ENCODE data around the gene APH1B. TPM values are rescaled to one million over a fixed set of nuclear protein-coding genes. Genes with fewer than 3 reads are reported as not detected.
"Not testable (repeated sequence)": the region's sequence is repeated elsewhere in the genome, so short reads cannot be mapped to it uniquely, and the experiment has no call there.

The APH1B gene
- polyA plus RNA-seq, 4 donors = 16.5 to 20.7 (median 19.4) TPM

DNA sequence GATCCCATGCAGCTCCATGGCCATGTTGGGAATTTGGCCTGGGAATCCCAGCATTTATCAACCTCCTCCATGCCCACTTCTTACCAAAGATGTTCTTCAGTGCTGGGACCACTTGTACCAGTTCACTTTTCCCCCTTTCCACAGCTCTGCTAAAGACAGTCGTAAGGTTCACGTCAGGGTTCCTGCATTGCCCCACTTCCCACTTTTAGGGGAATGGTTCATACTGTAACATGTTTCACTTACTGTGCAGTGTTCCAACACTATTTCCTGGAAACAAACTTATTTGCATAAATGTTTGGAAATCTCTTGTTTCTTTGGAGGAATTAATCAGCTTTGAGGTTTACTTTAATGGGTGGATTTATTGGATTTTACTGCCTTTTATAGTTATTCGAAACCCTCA lies 17.0 kb downstream of the APH1B start:
- no peak for DNase-seq (ENCODE audit: low read depth in 4 of 4, low spot score in 3 of 4)

DNA sequence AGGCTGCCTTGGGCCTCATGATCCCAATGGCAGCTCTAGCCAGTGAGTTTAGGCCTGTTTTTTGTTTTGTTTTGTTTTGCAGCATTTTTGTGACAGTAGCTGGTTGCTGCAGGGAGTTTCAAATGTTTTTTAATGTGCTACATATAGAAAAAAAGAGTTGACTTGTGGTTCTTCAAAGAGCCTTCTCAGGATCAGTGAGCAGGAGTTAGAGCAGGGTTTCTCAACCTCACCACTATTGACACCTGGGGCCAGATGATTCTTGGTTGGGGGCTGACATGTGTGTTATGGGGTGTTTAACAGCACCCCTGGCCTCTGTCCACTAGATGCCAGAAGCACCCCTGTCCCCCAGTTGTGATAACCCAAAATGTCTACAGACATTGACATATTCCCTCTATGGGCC lies 17.9 kb downstream of the APH1B start:
- DNase-seq (ENCODE audit: low read depth in 4 of 4, low spot score in 3 of 4) = no peak

DNA sequence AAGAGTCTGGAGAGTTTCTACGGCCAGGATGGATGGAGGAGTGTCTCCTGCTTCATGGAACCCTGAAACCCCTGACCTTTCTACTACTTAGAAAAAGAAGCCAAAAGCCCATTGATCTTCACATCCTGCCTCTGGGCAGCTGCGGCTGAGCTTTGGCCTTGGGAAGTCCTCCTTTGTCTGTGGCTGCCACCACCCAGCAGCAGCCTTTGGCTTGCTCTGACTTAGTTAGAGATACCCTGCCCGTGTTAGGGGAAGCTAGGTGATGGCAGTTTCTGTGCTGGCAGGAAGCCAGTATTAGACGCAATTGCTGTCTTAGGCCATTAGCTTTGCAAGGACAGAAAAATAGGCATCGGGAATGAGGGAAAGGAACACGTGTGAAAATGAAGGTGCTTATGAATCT lies 18.8 kb downstream of the APH1B start:
- DNase-seq (ENCODE audit: low read depth in 4 of 4, low spot score in 3 of 4) = no peak

DNA sequence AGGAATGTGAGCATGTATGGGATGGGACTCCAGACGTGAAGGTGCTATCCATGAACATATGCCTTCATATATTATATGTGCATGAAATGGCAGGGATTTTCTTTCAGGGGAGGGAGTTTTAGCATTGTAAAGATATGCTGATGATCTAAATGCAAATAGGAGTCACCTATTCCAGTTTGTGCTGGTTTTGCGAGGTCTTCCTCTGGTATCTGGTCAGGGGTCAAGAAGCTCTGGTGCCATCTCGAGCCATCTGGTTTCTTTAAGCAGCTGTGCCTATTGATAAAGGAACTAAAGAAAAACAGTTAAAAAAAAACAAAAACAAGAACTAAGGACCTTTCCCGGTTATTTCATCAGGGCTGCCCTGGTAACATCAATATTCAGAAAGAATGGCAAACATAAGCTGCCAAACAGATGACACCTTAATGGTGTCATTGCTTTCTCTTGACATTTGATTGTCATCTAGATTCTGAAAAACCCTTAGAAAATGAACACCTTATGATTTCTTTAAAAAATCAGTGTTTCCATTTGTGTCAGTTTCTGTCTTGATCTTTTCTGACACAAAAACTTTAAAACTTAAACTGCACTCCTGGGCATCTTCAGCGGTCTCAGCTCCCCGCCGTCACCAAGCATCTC lies 22.7 kb downstream of the APH1B start:
- DNase-seq (ENCODE audit: low read depth in 4 of 4, low spot score in 3 of 4) = no peak

DNA sequence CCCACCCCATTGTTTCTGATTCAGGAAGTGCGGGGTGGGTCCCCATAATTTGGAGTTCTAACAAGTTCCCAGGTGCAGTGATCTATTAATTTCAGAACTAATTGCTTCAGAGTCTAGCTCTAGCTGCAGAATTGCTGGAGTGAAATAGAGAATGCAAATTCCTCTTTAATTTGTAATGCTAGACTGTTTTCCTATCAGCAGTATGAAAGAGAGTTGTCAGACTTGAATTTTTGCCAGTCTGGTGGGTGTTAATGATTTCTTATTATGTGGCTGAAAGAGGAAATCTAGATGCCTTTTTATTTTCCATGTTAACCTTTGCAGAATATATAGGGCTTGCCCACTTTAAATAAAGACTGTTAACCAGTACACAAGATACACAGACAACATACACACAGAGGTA lies 23.7 kb downstream of the APH1B start:
- DNase-seq (ENCODE audit: low read depth in 4 of 4, low spot score in 3 of 4) = no peak

DNA sequence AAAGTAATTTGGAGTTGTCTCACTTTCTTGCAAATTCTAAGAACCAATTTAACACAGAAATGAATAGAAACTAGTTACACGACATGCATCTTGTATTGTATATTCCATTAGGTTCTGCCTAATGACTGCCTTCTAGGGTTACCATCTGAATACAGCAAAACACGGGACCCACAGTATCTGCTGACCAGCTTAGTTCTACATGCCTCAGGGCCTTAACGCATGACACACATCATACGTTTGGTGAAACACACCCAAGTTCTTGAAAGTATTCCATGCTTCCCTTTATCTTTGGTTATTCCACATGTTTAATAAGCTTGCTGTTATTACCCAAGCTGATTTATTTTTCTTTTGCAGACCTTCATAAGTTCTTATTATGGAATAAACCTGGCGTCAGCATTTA lies 27.9 kb downstream of the APH1B start:
- no peak for DNase-seq (ENCODE audit: low read depth in 4 of 4, low spot score in 3 of 4)

DNA sequence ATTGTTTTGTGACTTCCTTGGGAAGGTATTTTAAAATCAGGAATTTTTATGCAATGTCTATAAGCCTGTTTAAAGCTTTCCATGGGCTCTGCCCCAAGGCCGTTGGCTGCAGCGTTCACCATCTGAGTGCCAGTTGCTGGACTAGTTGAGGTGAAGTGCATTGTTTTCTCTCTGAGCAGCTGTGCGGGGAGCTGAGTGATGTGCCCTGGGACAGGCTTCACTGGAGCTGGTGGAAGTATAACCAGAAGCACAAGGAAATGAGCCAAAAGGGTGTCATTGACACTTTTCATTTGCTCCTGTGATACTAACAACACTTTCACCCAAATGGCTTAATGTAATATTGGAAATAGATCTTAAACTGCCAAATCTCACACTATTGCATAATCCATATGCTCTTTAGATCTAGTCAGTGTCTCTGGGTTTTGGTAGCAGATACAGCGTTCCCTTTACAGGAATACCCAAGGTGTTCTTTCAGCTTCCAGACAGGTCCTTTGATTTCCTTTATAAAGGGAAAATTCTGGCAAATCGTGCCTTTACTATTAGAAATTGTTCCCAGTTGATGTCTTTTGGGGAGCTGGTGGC lies 29.2 kb downstream of the APH1B start:
- no peak for DNase-seq (ENCODE audit: low read depth in 4 of 4, low spot score in 3 of 4)

DNA sequence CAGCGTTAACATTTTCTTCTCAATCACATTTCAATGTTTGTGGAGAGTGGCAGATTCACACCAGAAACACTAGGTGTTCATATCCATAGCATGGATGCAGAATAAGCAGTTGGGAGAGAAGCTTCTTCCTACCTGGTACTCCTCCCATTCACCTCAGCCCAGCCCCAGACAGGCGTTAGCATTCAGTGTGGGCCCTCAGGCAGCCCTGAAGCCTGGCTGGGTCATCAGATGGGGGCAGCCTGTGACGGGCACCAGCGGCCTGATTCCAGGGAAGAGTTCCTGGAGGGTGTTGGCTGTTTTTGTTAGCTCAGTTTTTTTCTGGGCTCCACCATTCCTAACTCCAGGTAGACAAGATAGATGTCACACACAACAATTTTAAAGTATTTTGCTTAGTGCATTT lies 31.1 kb downstream of the APH1B start:
- no peak for DNase-seq (ENCODE audit: low read depth in 4 of 4, low spot score in 3 of 4)

DNA sequence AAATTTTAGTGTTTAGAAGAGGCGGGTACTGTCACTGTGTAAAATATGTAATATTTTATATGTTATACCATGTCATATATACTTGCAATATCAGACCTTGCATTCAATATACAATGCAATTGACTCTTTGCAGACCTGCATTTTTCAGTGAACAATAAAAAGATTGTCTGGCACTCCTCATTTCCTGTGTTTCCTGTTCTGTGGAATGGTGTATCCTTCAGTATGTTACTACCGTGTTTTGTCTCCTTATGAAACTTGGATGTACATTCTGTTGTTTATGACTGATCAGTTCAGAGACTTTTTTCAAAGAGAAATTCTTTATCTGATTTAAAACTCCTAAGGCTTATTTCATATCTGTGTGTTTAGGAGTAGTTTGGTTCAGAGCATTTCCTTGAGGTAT lies 31.5 kb downstream of the APH1B start:
- DNase-seq (ENCODE audit: low read depth in 4 of 4, low spot score in 3 of 4) = no peak

DNA sequence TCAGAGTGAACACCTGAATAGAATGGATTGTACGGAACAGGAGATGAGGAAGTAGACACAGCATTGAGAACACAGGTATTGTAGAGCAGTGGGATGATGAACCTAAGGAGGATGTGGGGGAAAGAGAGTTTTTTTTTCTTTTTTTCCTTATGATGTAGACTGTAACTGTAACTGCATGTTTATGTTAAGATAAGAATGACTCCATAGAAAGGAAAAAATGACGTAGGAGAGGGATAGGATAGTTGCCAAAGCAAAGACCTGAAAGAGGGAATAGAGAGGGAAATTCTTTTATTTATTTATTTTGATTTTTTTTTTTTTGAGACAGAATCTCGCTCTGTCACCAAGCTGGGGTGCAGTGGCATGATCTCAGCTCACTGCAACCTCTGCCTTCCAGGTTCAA lies 33.2 kb downstream of the APH1B start:
- no peak for DNase-seq (ENCODE audit: low read depth in 4 of 4, low spot score in 3 of 4)

DNA sequence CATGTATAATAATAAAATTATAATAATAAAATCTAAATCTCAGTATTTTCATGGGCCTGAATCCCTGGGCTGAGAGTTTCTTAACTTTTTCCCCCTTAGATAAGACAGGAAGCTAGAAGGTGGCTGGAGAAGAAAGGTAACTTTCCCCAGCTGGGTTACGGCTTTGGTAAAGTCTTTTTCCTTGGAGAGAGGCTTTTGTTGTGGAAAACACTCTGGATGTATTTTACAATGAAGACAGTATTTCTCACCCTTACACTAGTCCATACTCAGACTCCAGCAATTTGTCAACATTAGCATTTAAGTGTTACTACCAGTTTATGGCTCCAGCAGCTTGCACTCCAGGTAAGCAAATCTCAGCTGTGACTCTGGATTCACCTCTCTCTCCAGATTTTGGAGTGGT lies 34.9 kb downstream of the APH1B start:
- DNase-seq (ENCODE audit: low read depth in 4 of 4, low spot score in 3 of 4) = no peak

DNA sequence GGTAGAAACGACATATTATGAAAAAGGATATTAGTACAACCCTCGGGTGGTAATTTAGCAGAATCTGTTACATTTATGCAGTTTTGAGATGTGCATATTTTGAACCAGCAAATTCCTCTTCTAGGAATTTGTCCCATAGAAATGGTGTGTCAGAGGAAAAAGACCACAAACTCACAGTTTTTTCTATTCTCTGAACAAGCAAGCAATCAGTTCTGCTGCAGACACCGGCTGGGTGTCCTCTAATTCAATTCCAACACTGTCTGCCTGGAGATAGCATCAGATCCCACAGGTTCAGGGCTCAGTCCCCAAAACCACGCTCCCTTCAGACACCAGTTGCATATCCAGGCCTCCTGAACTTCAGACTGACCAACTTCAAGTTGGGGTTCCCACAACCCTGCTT lies 36.4 kb downstream of the APH1B start:
- no peak for DNase-seq (ENCODE audit: low read depth in 4 of 4, low spot score in 3 of 4)

DNA sequence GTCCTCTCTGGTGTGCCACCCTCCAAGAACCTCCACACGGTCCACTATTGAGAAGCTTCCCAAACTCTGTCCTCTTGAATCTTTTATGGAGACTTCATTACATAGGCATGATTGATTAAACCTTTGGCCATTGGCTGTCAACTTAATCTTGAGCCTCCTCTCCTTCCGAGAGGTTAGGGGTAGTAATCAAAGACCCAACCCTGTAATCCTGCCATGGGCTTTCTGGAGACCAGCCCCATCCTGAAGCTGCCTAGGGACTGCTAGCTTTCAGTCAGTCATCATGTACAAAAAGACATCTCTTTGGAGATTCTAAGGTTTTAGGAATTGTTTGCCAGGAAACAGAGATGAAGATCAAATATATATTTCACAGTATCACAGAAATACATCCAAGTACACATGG lies 37.0 kb downstream of the APH1B start:
- DNase-seq (ENCODE audit: low read depth in 4 of 4, low spot score in 3 of 4) = no peak

DNA sequence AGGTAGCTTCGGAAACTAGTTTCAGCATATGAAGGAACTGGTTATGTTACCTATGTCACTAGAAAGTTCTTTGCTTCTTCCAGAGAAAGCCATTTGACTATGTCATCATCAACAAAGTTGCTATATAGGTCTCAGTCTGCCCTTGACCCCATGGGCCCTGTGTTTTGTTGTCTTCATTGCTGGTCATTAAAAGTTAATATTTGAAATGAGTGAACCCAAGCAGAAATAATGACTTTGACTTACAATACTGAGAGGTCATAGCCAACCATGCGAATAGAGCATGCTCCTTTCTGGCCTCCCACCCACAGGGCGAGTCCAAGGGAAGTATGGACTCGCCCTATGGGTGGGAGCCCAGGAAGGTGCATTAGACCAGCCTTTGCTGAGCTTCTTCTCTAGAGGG lies 40.9 kb downstream of the APH1B start:
- DNase-seq (ENCODE audit: low read depth in 4 of 4, low spot score in 3 of 4) = no peak

DNA sequence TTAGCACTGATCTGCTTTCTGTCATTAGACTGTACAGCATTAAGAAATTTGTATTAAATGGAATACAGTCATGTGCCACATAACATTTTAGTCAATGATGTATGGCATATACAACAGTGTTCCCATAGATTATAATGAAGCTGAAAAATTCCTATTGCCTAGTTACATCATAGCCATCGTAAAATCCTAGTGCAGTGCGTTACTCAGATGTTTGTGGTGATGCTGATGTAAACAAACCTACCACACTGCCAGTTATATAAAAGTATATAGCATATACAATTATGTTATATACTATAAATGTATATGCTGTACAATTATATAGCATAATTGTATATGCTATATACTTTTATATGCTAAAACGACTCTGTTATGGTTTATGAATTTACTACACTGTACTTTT lies 41.7 kb downstream of the APH1B start:
- no peak for DNase-seq (ENCODE audit: low read depth in 4 of 4, low spot score in 3 of 4)

DNA sequence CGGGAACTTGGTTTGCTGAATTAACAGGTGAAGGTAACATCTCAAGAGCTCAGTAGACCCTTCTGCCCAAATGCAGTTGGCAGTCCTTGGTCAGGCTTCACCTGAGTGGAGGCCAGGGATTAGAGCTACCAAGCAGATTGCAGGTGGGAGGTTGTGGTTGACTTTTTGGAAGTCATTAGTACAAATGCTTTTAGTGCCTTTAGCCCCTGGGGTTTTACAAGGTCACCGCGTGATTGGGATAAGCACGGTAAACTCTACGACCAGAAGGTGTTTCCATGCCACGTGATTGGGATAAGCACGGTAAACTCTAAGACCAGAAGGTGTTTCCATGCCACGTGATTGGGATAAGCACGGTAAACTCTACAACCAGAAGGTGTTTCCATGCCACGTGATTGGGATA lies 43.0 kb downstream of the APH1B start:
- not testable (repeated sequence) for DNase-seq (ENCODE audit: low read depth in 4 of 4, low spot score in 3 of 4)

DNA sequence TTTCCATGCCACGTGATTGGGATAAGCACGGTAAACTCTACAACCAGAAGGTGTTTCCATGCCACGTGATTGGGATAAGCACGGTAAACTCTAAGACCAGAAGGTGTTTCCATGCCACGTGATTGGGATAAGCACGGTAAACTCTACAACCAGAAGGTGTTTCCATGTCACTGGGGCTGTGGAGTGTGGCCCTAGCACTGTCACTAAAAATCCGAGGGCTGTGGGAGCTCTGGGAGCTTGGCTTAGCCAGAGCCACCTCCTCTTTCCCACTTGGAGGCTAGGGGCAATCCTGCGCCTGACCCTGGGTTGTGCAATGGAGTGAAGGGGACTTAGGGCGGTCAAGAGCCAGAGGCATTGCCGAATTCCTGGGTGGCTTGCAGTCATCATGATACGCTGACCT lies 43.6 kb downstream of the APH1B start:
- DNase-seq (ENCODE audit: low read depth in 4 of 4, low spot score in 3 of 4) = not testable (repeated sequence)

DNA sequence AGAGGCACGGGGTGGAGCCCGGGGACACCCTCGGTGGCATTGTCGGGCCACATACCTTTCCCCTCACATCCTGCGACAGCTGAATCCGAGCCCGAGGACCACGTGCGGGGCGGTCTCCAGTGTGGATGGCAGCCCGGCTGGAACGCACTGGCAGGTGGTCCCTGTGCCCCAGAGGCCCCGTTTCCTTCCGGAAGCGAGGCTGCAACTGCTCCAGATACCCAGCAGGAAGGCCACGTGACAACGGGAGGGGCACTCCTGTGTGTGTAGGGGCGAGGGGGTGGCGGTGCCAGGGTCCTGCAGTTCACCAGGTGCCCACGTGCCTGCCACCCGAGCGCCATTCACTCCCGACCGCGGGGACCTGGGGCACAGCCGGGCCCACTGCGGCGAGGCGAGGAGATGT lies 44.1 kb downstream of the APH1B start:
- DNase-seq (ENCODE audit: low read depth in 4 of 4, low spot score in 3 of 4) = no peak

DNA sequence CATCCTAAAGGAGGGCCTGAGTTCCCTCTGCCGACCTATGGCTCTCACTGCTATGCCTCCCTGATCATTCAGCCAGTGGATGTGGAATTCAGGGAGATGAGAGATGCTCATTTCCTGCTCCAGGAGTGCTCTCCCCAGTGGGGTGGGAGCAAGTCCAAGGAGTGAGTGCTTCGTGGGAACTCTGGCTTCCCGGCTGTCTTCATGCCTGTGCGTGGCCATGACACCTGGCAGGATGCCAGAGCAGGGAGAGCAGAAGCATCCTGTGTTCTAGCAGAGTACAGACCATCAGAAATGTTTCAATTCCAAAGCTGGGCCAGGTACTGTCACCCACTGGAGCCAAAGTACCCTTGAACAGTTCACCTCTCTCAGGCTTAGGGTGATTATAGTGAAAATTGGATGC lies 45.1 kb downstream of the APH1B start:
- no peak for DNase-seq (ENCODE audit: low read depth in 4 of 4, low spot score in 3 of 4)

DNA sequence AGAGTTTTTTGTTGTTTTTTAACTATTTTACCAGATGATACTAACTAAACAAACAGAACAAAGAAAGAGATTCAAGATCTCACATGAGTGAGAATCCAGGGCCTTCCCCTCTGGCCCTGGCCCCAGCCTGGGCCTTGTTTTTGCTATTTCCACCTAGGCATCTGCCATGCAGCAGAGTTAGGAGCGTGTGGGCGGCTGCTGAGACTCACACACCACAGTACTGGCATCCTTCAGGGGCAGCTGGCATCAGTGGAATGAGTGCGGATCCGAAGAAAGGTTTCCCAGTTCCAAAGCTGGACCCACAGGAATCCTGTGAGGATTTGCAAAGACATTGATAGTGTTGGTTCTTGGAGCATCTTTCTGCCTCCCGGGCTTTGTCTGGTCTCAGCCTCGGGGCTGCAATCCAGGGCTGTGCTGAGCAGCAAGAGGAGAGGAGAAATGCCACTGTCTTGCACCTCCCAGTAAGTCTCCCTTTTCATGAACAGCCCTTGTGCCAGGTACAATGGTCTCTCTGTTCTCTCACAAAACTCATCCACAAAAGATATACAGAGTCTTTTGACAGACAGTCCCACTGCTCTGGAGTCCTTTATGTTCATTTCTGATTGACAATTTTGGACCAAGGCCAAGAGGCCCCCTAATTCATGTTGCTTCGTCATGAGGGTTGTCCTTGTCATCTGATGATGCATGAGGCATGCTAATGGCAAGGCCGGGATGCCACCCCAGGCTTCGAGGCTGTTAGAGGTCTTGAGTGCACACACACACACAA lies 46.6 kb downstream of the APH1B start:
- no peak for DNase-seq (ENCODE audit: low read depth in 4 of 4, low spot score in 3 of 4)

DNA sequence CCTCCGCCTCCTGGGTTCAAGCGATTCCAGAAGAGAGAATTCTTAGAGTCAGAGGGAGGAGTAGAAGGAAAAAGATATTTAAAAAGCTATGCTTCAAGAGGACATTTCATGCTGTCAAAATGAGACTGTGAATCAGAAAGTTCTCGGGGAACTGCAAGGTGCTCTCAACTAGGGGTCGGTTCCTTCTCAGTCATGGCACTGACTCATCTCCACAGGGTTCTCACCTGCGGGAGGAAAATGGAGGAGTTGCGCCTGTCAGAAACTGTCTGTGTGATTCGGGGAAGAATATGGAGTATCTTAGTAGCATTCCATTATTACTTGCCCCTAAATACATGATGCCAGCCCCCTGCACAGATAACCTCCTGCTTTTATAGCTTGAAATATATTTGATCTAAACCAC lies 47.4 kb downstream of the APH1B start:
- no peak for DNase-seq (ENCODE audit: low read depth in 4 of 4, low spot score in 3 of 4)

All from right renal pelvis (tissue), 4 donors.